GM19035 (cell line): Measurements from ENCODE around the gene GBGT1.
A peak's percentile ranks its signal among the peaks of the same experiment; 100 is the strongest.

Experiments used
- ATAC-seq: cut with Tn5 transposase; IDR thresholded peaks from one replicate; pipeline ENCODE4 v1.9.1; 2021; ENCODE audit not compliant: unreplicated experiment

Gene GBGT1

DNA sequence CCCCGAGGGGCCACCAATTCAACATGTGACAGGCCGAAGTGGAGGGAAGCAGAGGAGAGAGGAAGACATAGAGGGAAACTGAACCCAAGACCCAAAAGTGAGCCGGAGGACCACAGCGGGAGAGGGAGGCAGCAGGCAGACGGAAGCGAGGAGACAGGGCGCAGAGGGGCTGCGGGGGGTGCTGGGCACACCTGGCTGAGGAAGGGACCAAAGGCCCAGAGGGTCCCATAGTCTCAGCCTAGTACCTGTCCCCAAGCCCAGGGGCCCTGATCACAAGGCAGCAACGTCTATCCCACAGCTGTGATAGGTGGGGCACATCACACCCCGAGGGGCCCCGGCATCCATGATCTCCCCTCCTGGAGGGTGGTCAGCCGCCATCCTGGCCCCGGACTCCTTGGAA lies 35.6 kb downstream of the GBGT1 start:
- no peak for ATAC-seq

DNA sequence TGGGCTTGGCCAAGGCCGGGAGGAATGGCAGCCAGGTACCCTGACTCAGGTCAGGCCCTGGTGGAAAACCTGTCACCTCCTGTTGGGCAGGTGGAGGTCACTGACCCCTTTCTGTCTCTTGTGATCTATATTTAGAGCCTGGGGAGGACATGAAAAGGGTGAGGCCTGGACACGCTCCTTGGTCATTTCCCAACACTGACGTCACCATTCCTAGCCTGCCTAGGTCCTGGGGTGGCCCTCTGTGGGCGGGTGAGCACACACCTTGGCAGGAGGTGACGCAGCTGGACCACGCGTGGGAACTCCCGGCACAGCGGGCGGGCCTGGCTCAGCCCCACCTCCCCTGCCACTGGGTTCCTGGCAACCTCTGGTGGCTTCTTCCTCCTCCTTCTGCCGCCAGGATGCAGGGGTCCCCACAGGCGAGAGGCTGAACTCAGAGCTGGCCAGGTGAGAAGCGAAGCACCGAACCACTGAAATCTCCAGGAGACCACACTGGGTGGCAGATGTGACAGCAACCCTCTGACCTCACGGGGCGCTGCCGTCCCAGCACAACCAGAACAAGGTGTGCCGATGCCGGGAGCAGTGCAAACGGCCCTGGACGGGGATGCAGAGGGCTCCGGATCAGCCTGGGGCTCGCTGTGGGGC lies 36.3 kb downstream of the GBGT1 start:
- no peak for ATAC-seq

DNA sequence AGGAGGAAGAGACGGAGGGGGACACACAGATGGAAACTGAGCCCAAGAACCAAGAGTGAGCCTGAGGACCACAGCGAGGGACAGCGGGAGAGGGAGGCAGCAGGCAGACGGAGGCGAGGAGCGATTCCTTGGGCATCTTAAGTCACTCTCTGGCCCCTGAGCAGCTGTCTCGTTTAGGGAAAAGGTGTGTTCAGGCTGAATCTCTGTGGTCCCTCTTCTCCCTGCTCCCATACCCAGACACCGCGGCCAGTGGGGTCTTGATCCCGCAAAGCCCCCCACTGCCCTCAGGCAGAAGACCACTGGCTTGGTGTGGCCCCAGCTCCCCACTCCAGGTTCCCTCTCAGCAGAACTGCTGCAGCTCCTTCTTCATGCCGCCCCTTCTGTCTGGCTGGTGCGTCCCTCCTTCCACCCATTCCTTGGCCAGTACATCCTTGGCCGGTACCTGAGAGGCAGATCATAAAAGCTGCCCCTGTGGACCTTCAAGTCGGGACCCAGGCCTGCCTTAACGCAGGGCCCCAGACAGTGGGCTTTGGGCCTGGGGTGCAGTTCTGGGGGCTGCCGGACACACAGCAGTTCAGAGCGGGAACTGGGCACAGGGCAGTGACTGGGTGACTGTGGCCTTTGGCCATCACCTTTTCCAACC lies 36.9 kb downstream of the GBGT1 start:
- no peak for ATAC-seq

DNA sequence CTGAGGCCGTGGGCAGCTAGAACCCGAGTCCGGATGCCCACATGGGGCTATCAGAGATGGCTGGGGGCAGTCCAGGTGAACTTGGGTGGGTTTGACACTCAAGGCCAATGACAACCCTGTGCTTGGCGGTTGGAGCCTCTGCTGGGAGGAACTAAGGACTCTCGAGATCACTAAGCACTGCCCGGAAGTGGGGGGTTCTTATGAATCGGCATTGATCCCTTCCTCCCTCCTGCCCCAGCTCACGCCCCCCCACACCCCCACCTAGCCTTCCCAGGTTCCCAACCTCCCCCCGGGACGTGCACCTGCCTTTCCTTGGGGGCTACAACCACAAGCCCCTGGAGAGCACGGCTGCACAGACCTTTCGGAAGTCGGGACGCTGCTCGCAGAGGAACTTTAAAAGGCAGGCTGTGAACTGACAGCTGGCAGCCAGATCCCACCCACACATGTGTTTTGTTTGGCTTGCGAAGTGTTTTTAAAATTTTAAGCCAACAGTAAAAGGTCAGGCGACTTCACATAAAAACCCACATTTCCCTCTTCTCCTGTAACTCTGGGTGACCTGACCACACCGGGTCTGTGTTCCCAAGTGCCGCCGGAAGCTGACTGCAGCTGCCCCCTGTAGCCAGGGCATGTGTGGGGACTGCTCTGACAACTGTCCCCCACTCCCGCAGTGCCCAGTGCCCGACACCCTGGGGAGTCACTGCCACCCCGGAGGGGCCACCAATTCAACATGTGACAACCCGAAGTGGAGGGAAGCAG lies 37.6 kb downstream of the GBGT1 start:
- peak; percentile 36 for ATAC-seq

DNA sequence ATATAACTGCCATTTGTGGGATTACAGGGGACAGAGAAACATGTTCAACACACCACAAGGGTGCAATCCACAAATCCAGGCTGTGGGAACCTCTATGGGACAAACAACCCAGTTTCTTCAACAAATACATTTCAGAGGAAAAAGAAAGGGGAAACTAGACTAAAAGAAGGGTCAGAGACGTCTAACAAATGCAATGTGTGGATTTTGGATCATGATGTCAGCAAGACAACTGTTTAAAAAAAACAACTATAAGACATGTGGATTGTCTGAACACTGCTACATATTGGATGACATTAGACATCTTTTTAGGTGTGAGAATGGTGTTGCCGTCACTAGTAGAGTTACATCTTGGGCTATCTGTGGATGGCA lies 38.8 kb downstream of the GBGT1 start:
- ATAC-seq, result no peak

DNA sequence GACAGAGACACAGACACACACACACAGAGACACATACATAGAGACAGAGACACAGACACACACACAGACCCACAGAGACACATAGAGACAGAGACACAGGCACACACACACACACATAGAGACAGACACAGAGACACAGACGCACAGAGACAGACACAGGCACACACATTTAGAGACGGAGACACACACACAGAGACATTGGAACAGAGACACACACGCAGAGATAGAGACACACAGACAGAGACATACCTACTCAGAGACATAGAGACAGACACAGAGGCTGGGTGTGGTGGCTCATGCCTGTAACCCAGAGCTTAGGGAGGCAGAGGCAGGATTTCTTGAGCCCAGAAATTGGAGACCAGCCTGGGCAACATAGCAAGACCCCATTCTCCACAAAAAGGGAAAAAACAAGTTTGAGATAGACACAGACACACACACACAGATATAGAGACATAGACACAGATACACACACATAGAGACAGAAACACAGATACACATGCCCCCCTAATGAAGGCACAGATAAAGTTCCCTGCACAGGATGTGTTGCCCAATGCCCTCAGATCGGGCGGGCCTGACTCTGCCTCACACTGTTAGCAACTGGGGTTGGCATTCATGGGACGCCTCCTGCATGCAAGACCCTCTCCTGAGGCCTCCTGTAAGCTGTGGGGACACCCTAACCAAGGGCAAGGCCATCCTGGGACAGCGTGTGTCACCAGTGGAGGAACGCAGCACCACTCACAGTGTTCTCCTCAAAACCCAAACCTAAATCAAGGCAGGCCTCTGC lies 39.4 kb downstream of the GBGT1 start:
- ATAC-seq, result no peak

DNA sequence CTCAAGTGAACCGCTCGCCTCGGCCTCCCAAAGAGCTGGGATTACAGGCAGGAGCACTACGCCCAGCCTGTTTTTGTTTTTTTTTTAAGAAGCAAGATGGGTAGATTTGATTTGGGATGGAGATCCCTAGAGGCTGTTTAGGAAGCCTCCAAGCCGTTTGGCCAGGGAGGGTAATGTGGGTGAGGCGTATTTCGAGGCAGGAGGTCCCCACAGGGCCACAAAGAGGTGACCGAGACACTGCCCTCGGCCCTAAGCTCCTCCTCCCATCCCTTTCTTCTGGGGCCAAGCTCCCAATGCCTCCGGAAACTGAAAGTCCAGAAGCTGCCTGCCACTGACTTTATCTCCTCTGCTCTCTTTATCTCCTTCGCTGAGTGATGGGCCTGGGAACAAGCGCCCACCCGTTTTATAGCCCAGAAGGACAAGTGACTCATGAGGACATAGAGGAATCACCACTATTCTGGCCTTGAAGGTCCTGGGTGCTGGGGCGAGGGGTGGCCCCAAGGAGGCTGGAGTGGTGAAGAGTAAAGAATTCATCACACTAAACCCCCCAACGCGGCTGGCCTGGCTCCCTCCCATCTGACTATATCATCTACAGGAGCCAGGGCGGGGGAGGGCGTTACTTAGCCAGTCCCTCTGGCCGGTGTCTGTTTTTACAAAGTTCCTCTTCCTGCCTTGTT lies 40.6 kb downstream of the GBGT1 start:
- no peak for ATAC-seq

DNA sequence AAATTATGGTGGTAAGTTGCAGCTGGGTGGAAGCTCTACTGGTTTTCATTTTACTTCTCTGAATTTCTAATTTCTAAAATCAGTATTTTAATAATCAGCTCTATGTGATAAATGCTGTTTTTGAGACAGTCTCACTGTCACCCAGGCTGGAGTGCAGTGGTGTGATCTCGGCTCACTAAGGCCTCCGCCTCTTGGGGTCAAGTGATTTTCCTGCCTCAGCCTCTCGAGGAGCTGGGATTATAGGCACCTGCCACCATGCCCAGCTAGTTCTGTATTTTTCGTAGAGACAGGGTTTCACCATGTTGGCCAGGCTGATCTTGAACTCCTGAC lies 41.1 kb downstream of the GBGT1 start:
- ATAC-seq, result no peak

DNA sequence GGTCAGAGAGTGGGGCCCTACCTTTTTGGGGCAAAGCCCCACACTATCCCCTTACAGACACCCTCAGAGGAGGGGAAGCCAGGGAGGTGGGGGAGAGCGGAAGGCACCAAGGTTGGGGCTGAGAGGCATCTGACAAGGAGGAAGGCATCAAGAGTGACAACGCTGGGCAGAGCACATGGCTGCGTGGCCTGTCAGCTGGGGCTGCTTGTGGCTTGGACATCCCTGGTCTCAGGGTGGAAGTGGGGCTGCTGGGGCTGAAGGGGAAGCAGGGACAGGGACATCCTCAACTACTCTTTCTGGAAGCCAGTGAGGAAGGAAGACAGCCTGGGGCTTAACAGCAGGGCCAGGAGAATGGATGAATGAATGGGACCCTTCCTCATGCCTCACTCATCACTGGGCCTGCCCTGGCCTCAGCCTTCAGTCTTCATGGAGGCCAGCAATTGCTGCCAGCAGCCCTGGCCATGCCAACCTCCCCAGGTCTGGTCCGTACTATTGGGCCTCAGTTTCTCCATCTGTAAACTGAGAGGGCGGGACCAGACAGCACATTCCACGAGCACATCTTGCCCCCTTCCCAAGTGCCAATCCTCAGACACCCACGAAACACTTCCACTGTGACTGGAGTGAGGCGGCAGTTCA lies 41.7 kb downstream of the GBGT1 start:
- ATAC-seq, result no peak

DNA sequence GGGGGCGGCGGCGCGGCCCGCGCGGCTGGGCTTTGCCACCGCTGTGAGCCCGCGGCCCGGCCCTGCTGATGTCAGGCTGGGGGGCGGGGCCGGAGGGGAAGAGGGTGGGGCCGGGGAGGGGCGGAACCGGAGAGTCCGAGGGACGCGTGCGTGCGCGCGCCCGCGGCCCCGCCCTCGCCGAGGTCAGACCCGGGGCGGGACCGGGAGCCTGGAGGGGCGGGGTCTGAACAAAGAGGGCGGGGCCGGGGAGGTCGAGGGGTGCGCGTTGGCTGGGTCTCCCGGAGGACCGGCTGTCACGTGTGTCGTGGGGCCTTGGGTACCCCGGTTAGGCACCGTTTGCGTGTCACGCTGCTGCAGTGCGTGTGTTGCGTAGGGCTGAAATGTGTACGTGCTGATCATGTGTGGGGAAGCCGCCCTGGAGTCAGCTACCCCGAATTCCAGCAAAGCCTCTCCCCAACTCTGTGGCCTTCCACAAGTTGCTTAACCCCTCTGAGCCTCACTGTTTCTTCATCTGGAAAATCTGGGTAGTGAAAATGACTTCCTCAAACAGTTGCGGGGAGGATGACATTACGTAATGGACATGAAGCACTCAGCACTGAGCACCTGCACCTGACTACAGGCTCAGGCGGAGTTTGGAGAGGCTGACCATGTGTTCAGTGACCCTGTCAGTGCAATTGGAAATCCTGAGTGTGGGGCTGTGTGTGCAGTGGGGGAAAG lies 42.4 kb downstream of the GBGT1 start, which contains the start of gene RALGDS:
Gene RALGDS (minus strand): TSS at position 43 of the 717 bp plus-strand sequence. CDS start 86 bp downstream, outside the sequence.
- peak; percentile 73 for ATAC-seq

DNA sequence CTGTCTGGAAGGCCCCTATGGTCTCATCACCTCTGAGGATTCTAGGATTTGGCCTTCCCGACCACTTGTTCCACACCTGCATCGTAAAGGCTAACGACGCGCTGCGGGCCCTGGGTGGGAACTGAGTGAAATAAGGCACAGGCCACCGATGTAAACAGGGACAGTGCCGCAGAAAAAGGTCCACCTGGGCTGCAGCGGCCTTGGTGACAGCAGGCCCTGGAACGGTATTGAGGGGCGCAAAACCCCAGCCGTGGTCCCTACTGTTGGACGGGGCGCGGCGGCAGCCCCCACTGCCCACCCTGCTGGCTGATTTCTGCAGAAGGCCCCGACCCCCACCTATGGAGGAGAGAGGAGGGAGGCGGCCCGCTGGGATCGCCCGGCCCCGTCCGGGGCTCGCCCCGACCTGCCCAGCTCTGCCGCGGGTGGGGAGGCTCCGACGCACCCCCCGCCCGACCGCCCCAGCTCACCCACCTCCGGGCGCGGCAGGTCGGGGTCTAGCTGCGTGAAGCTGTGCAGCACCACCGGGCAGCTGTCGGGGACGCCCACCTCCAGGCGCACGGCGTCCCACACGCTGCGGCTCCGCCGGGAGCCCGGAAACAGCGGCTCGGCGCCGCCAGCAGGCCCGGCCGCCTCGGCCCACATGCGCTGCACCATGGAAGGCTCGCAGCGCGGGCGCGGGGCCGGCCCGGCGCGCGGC lies 43.1 kb downstream of the GBGT1 start:
- no peak for ATAC-seq

DNA sequence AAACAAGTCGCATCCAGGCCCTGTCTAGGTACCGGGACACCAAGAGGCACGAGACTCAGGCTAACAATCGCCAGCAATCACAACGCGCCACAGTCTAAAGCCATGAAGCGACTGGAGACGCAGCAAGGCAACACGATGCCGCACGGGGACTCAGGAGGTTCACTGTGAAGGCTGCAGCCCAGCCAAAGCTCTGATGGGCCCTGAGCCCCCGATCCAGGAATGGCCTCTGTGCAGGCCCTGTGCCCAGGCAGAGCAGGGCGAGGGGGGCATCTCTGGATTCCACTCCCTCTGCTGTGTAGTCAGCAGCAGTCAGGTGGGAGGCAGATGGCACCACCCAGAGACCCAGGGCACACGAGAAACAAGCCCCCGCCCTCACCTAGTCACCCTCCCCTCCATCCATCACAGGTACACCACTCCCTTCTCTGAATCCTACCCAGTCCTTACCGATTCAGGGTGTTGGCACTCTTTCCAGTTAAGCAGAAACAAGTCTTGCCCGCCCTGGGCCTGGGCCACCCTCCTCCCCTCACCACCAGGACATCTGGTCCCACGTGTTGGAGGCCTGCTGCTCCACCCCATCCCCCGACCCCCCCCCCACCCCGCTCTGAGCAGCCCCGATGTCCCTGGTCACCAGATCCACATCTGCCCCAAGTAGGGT lies 43.7 kb downstream of the GBGT1 start:
- ATAC-seq, result no peak

DNA sequence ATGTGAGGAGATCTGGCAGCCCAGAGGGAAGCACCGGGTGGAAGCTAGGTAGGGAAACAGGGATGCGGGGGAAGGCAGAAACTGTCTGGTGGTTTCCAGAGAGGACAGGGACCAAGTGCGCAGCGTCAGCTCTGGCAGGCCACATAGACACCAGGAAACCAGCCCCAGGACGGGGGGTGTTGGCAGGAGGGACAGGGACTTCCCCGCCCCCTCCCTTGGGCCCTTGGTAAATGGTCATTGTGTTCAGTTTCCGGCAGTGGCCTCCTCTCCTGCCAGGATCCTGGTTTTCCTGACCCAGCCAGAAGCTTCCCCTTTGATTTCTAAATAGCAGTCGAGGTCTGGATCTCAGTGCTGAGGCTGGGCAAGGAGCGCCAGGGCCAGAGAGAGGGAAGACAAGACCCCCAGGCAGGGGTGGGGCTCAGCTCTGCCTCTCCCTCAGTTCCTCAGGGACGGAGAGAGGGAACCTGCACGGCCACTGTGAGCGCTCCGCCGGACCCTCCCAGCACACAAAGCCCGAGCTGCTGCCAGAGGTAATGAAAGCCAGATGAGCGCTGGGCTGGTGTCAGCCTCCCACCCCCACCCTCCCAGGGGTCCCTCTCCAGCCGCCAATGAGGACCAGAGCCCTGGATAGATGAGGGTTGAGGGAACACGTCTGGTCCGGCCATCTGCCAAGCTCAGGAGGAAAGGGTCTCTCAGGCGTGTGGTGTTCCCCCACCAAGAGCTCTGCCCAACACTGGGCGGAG lies 44.4 kb downstream of the GBGT1 start:
- no peak for ATAC-seq

DNA sequence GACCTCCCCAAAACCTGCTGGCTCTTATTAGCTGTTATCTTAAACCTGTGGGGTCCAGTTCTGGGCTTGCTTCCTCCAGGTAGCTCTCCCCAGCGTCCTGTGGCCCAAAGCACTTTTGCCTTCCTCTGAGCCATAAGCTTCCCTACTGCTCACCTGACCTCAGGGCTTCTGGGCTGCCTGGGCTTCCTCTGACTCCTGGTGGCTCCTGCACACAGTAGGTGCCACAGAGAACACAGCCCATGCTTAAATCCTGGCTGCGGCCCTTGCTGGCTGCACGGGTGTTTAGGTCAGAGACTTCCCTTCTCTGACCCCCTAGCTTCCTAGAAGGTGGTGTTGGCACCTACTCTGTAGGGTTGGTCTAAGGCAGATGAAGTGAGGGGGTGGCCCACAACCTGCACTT lies 45.1 kb downstream of the GBGT1 start:
- no peak for ATAC-seq

DNA sequence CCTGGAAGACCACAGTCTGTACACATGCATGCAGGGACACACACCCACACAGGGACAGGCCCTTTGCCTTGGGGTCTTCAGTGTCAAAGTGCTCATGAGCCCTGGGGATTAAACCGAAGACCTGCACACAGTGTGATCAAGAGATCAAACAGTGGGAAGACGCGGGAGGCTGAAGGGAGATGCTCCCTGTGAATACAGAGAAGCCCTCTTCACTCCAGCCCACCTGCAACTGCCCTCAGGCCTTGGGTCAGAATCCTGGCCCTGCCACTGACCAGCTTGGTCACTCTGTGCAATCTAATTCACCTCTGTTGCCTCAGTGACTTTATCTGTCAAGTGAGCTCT lies 45.6 kb downstream of the GBGT1 start:
- no peak for ATAC-seq

DNA sequence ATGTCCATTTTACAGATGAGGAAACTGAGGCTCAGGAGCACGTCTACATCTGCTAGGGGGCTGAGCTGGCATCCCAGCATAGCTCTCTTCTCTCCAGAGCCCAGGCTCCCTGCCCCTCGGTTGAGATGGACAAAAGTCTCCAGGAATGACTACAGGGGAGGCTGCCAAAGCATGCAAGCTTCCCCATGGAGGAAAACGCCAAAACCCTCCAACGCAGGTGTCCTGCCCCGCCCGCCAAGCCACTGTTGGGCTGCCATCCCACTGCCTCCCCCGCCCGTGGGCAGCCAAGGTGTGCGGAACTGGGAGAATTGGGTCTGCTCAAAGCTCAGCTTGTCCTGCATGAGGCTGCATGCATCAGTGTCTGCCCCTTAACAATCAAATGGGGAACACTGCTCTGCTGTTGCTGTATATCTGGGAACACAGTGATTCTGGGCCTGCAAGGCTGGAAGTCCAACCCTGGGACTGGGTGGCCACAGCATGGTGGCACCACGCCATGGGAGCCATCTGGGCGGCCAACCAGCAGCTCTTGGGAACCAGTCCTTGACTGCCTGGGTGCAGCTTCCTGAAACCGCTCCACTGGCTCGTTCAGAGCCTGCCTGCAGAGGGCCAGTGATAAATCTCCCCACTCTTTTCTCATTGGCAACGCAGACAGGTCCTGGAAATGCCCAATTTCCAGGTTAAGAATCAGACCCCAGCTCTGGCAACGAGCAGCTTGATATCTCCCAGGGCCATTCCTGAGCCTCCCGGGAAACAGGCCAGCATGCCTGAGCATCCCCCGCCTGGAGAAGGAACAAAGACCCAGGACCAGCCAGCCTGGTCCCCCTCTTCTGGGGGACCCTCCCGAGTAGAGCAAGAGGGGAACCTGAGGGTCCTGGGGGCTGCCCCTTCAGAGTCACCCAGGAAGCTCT lies 46.2 kb downstream of the GBGT1 start:
- no peak for ATAC-seq
